ENCODE measurements around the gene L3MBTL4. TPM values are rescaled to one million over a fixed set of nuclear protein-coding genes. Genes with fewer than 3 reads are reported as not detected.

Gene L3MBTL4
- total and polyA plus RNA-seq, 7 donors, result 1.2 to 5.7 (median 3.4) TPM

- Histone ChIP-seq H3K9me3 (no peaks in the 10 kb centered on the region), H3K27ac (no peak overlapping the region), H3K36me3 (no peaks in the 10 kb centered on the region), H3K4me1 (no peaks in the 10 kb centered on the region), H3K27me3 (no peaks in the 10 kb centered on the region), H3K4me3 (no peak overlapping the region)
- 32 to 55% methylated on average over 10 of the region's 10 CpGs for WGBS, 2 donors
- no peak for DNase-seq
- TF ChIP-seq EP300 (IDR thresholded peaks at IDR 0.05), result no peak
- intact Hi-C loops (cut with DNase I), result no loop called here
Measured at GRCh38 chr18:6315517-6316331, 99.0 kb downstream of the L3MBTL4 start.

DNA sequence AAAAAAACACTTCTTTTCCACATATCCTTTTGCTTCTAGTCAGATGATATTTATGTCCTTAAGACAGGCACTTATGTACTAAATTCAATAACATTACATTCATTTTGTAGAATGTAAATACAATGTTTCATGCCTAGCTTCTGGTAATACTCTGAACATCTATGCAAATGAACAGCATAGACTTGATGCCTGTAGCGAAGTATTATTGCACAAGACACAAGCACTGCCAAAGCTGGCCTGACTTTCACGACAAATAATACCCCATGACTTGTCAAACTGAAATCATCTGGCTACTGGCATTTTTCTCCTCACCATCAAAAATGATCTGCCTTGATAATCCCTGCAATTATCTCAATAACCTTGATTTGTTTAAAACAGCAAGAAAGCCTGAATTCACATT, 101.3 kb downstream of the L3MBTL4 start:
- TF ChIP-seq POLR2A (IDR thresholded peaks at IDR 0.05), result no peak
- no peak for TF ChIP-seq POLR2AphosphoS5 (IDR thresholded peaks at IDR 0.05)
- no peak for TF ChIP-seq EP300 (IDR thresholded peaks at IDR 0.05)
- TF ChIP-seq, protein P1, sequence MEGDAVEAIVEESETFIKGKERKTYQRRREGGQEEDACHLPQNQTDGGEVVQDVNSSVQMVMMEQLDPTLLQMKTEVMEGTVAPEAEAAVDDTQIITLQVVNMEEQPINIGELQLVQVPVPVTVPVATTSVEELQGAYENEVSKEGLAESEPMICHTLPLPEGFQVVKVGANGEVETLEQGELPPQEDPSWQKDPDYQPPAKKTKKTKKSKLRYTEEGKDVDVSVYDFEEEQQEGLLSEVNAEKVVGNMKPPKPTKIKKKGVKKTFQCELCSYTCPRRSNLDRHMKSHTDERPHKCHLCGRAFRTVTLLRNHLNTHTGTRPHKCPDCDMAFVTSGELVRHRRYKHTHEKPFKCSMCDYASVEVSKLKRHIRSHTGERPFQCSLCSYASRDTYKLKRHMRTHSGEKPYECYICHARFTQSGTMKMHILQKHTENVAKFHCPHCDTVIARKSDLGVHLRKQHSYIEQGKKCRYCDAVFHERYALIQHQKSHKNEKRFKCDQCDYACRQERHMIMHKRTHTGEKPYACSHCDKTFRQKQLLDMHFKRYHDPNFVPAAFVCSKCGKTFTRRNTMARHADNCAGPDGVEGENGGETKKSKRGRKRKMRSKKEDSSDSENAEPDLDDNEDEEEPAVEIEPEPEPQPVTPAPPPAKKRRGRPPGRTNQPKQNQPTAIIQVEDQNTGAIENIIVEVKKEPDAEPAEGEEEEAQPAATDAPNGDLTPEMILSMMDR (IDR thresholded peaks at IDR 0.05), result no peak
- Histone ChIP-seq H3K4me1 (no peaks in the 10 kb centered on the region), H3K27ac (no peak overlapping the region), H3K36me3 (no peaks in the 10 kb centered on the region), H3K4me3 (no peak overlapping the region), H3K27me3 (no peaks in the 10 kb centered on the region), H3K9me3 (no peaks in the 10 kb centered on the region)
- DNase-seq, result no peak
- intact Hi-C loops (cut with DNase I), result no loop called here
- 78 to 90% methylated on average over 2 of the region's 2 CpGs for WGBS, 2 donors

DNA sequence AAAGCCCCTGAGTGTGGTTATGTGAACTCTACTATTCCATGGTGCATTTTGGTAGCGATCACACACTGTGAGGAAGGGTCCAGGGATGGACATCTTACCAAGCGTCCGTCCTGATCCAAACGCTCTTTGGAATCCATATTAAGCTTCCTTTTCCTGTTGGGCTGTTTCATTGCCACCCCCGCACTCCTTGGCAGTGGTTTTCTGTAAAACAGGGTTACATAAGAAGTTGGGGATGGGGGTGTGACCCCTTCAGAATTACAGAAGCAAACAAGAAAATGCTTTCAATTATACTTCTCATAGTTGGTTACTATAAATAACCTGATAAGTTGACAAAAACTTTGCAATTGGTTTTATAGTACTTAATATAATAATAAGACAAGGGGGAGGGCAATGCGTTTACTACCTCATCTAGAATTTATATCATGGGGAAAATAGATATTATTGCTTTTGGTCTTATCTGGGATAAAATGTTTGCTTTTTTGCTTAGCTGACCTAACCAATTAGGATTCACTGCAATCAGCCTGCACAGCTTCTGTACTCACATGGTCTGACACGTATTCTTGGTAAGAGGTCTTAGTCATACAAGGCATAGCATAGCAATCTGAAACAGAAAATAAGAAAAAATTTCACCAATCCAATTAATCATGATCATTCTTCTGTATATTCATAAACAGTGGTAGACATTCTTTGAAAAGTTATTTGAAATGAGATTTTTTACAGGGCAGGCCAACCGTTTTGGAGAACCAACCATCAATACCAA, 103.1 kb downstream of the L3MBTL4 start:
- 90 to 93% methylated on average over 8 of the region's 8 CpGs for WGBS, 2 donors

DNA sequence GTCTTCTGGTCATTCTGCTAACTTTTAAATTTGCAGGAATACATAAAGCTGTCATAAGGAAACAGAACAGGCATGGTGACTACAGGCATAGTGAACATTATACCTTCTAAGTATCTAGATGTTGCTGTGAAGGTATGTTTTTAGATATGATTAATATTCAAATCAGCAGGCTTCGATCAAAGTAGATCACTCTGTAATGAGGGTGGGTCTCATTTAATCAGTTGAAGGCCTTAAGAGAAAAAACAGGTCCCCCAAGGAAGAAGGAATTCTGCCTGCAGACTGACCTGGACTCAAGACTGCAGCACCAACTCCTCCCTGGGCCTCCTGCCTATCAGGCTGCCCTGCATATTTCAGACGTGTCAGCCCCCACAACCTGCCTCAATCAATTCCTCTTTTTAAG, 104.0 kb downstream of the L3MBTL4 start:
- TF ChIP-seq POLR2A (IDR thresholded peaks at IDR 0.05), result no peak
- TF ChIP-seq POLR2AphosphoS5 (IDR thresholded peaks at IDR 0.05), result no peak
- no peak for TF ChIP-seq EP300 (IDR thresholded peaks at IDR 0.05)
- TF ChIP-seq, protein P1 (IDR thresholded peaks at IDR 0.05), result no peak
- Histone ChIP-seq H3K27me3 (no peaks in the 10 kb centered on the region), H3K9me3 (no peaks in the 10 kb centered on the region), H3K36me3 (no peaks in the 10 kb centered on the region), H3K27ac (no peak overlapping the region), H3K4me1 (no peaks in the 10 kb centered on the region), H3K4me3 (no peak overlapping the region)
- intact Hi-C loops (cut with DNase I), result no loop called here
- WGBS, 2 donors, result 92 to 96% methylated on average over 2 of the region's 2 CpGs
- no peak for DNase-seq

More for the DNA sequence above, 103.1 kb downstream of the L3MBTL4 start:
- no peaks in the 10 kb centered on the region for H3K9me3 ChIP-seq
- DNase-seq, result no peak
- H3K36me3 ChIP-seq, result no peaks in the 10 kb centered on the region
- H3K4me3 ChIP-seq, result no peak overlapping the region
- TF ChIP-seq, protein P1 (IDR thresholded peaks at IDR 0.05), result no peak
- no peak for TF ChIP-seq POLR2AphosphoS5 (IDR thresholded peaks at IDR 0.05)
- no peak for TF ChIP-seq EP300 (IDR thresholded peaks at IDR 0.05)
- no peak for TF ChIP-seq POLR2A (IDR thresholded peaks at IDR 0.05)
- no peak overlapping the region for H3K27ac ChIP-seq
- H3K4me1 ChIP-seq, result no peaks in the 10 kb centered on the region
- no peaks in the 10 kb centered on the region for H3K27me3 ChIP-seq
- intact Hi-C loops (cut with DNase I), result no loop called here

- DNase-seq, result no peak
- Histone ChIP-seq H3K4me3 (no peak overlapping the region), H3K9me3 (no peaks in the 10 kb centered on the region), H3K4me1 (no peaks in the 10 kb centered on the region), H3K27ac (no peak overlapping the region), H3K36me3 (no peaks in the 10 kb centered on the region), H3K27me3 (no peaks in the 10 kb centered on the region)
- 91 to 93% methylated on average over 2 of the region's 2 CpGs for WGBS, 2 donors
- TF ChIP-seq POLR2AphosphoS5 (IDR thresholded peaks at IDR 0.05), result no peak
- no peak for TF ChIP-seq EP300 (IDR thresholded peaks at IDR 0.05)
- no peak for TF ChIP-seq POLR2A (IDR thresholded peaks at IDR 0.05)
- TF ChIP-seq, protein P1 (IDR thresholded peaks at IDR 0.05), result no peak
- intact Hi-C loops (cut with DNase I), result no loop called here
Measured at GRCh38 chr18:6297875-6298274, 116.8 kb downstream of the L3MBTL4 start.

Measured in sigmoid colon (tissue), 7 donors.